Parathyroid adenoma (tissue), 2 donors: Measurements from ENCODE around the gene VWCE.

Experiments
- H2AFZ ChIP-seq: fragments of 300-600 bp; sonication (generic); one replicate; pipeline ENCODE4 v1.7.0; 2017; ENCODE audit warnings: antibody characterized with exemption, mild to moderate bottlenecking
- H3K27ac ChIP-seq: fragments of 300-600 bp; sonication (generic); one replicate; pipeline ENCODE4 v1.7.0; 2017
- H3K27me3 ChIP-seq: fragments of 300-600 bp; sonication (generic); one replicate; pipeline ENCODE4 v1.7.0; 2017; ENCODE audit warnings: low read length; ENCODE audit not compliant: control insufficient read depth, insufficient read depth
- H3K36me3 ChIP-seq: fragments of 300-600 bp; sonication (generic); one replicate; pipeline ENCODE4 v1.7.0; 2017; ENCODE audit warnings: low read length; ENCODE audit not compliant: control insufficient read depth, insufficient read depth
- H3K4me1 ChIP-seq: fragments of 300-600 bp; sonication (generic); one replicate; pipeline ENCODE4 v1.7.0; 2017; ENCODE audit warnings: control low read depth
- H3K4me2 ChIP-seq: fragments of 300-600 bp; sonication (generic); one replicate; pipeline ENCODE4 v1.7.0; 2017; ENCODE audit warnings: low read length
- H3K4me3 ChIP-seq: fragments of 300-600 bp; sonication (generic); one replicate; pipeline ENCODE4 v1.7.0; 2017; ENCODE audit warnings: low read depth, low read length
- H3K79me2 ChIP-seq: fragments of 300-600 bp; sonication (generic); one replicate; pipeline ENCODE4 v1.7.0; 2017; ENCODE audit warnings: control low read depth
- H3K9ac ChIP-seq: fragments of 300-600 bp; sonication (generic); one replicate; pipeline ENCODE4 v1.7.0; 2017; ENCODE audit warnings: mild to moderate bottlenecking
- H3K9me3 ChIP-seq: fragments of 300-600 bp; sonication (generic); one replicate; pipeline ENCODE4 v1.7.0; 2017; ENCODE audit warnings: low read length; ENCODE audit not compliant: control insufficient read depth
- TF ChIP-seq, protein P1 (sequence below): fragments of 300-600 bp; sonication (generic); IDR thresholded peaks from one replicate; pipeline ENCODE4 v1.7.0; 2017; ENCODE audit warnings: antibody characterized with exemption, mild to moderate bottlenecking
- donor health status: primary hyperparathyroidism.

VWCE gene

DNA sequence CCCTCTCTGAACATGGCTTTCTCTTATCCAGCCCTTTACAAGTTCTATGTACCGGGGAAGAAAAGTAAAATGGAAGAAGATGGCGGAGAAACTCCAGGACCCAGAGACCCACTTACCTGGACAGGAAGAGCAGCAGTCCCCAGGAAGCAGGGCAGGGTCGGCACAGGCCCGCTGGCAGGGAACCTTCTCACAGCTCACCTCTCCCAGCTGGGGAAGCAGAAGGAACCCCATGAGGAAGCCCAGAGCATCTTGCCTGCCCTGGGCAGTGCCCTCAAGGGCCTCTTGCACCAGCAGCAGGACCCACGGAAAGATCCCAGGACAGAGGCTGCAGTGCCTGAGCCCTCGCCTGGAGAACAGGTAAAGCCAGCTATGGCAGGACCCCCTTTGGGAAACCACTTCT, 30.7 kb downstream of the VWCE start:
- TF ChIP-seq, protein P1, sequence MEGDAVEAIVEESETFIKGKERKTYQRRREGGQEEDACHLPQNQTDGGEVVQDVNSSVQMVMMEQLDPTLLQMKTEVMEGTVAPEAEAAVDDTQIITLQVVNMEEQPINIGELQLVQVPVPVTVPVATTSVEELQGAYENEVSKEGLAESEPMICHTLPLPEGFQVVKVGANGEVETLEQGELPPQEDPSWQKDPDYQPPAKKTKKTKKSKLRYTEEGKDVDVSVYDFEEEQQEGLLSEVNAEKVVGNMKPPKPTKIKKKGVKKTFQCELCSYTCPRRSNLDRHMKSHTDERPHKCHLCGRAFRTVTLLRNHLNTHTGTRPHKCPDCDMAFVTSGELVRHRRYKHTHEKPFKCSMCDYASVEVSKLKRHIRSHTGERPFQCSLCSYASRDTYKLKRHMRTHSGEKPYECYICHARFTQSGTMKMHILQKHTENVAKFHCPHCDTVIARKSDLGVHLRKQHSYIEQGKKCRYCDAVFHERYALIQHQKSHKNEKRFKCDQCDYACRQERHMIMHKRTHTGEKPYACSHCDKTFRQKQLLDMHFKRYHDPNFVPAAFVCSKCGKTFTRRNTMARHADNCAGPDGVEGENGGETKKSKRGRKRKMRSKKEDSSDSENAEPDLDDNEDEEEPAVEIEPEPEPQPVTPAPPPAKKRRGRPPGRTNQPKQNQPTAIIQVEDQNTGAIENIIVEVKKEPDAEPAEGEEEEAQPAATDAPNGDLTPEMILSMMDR, result no peak
- Histone ChIP-seq H3K9ac (no peak overlapping the region), H3K27ac (no peak overlapping the region), H3K27me3 (no peaks in the 10 kb centered on the region), H3K9me3 (no peaks in the 10 kb centered on the region), H2AFZ (no peak overlapping the region), H3K36me3 (no peaks in the 10 kb centered on the region), H3K4me3 (no peak overlapping the region), H3K4me1 (no peaks in the 10 kb centered on the region), H3K79me2 (no peaks in the 10 kb centered on the region), H3K4me2 (no peak overlapping the region)

DNA sequence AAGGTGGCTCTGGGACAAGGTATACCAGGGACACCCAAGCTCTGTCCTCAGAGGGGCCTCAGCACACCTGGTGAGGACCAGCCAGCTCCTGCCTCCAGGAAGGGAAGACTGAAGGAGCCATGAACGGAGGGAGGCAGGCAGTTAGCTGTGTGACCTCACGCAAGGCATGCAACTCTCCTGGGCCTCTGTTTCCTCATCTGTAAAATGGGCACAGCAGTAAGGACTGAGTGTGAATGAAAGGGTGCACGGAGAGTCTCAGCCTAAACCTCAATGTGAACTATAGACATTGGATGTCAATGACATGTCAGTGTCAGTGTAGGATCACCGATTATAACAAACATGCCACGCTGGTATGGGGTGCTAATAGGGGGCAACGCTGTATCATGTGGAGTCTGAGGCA, 35.8 kb downstream of the VWCE start:
- Histone ChIP-seq H3K79me2 (no peaks in the 10 kb centered on the region), H3K27ac (no peak overlapping the region), H3K27me3 (no peaks in the 10 kb centered on the region), H3K9me3 (no peaks in the 10 kb centered on the region), H3K4me1 (no peaks in the 10 kb centered on the region), H3K36me3 (no peaks in the 10 kb centered on the region), H3K4me3 (no peak overlapping the region), H2AFZ (no peak overlapping the region), H3K4me2 (no peak overlapping the region), H3K9ac (no peak overlapping the region)
- TF ChIP-seq, protein P1, result no peak

DNA sequence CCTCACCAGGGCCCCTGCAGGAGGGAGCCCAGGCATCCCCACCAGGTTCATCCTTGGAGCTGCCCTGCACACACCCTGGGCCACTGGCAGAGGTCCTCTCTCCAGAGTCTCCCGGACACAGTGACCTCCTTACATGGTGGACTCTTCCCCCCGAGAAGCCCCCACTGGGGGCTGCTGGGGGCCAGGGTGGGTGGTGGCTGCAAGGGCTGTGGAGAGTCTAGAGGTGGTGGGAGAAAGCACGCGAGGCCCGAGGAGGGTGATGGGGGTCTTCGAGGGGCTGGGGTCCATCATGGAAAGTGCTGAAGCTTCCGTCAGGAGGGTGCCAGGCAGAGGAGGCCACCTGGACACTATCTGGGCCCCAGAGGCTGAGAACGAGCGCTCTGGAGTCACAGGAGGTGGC, 36.6 kb downstream of the VWCE start:
- Histone ChIP-seq H3K27ac (no peak overlapping the region), H3K9ac (no peak overlapping the region), H3K9me3 (no peaks in the 10 kb centered on the region), H3K27me3 (no peaks in the 10 kb centered on the region), H3K4me2 (no peak overlapping the region), H3K4me1 (no peaks in the 10 kb centered on the region), H2AFZ (no peak overlapping the region), H3K4me3 (no peak overlapping the region), H3K79me2 (no peaks in the 10 kb centered on the region), H3K36me3 (no peaks in the 10 kb centered on the region)
- TF ChIP-seq, protein P1, result no peak

DNA sequence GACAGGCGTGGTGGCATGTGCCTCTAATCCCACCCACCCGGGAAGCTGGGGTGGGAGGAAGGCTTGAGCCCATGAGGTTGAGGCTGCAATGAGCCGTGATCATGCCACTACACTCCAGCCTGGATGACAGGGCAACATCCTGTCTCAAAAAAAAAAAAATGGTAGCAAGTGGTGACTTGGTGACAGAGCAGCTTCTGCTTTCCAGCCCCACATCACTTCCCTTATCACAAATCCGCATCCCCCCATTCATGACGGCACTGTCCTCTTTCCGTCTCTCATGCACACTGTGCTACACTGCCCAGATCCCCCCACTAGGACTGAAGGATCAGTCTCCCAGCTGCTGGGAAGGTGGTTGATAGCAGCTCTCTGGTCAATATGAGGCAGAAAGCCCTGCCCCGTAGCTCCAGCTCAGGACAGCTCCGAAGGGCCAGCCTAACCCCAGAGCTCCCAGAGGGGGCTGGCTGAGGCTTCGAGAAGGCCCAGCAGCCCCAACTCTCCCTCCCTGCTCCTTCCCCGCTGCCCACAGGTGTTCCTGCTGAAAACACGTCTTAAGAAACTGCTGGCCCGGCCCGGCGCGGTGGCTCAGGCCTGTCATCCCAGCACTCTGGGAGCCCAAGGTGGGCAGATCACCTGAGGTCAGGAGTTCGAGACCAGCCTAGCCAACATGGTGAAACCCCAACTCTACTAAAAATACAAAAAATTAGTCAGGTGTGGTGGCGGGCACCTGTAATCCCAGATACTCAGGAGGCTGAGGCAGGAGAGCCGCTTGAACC, 38.2 kb downstream of the VWCE start:
- TF ChIP-seq, protein P1, result no peak
- Histone ChIP-seq H3K79me2 (no peaks in the 10 kb centered on the region), H3K9me3 (no peaks in the 10 kb centered on the region), H3K27ac (no peak overlapping the region), H3K4me1 (no peaks in the 10 kb centered on the region), H3K27me3 (no peaks in the 10 kb centered on the region), H3K4me3 (no peak overlapping the region), H2AFZ (no peak overlapping the region), H3K36me3 (no peaks in the 10 kb centered on the region), H3K4me2 (no peak overlapping the region), H3K9ac (no peak overlapping the region)
